GM18868 (cell line): ENCODE data around the gene ADAMTS2.

ENCODE experiments used
- ATAC-seq: cut with Tn5 transposase; IDR thresholded peaks from one replicate; pipeline ENCODE4 v1.9.1; 2021; ENCODE audit warnings: mild to moderate bottlenecking, moderate library complexity; ENCODE audit not compliant: unreplicated experiment

ADAMTS2 gene

DNA sequence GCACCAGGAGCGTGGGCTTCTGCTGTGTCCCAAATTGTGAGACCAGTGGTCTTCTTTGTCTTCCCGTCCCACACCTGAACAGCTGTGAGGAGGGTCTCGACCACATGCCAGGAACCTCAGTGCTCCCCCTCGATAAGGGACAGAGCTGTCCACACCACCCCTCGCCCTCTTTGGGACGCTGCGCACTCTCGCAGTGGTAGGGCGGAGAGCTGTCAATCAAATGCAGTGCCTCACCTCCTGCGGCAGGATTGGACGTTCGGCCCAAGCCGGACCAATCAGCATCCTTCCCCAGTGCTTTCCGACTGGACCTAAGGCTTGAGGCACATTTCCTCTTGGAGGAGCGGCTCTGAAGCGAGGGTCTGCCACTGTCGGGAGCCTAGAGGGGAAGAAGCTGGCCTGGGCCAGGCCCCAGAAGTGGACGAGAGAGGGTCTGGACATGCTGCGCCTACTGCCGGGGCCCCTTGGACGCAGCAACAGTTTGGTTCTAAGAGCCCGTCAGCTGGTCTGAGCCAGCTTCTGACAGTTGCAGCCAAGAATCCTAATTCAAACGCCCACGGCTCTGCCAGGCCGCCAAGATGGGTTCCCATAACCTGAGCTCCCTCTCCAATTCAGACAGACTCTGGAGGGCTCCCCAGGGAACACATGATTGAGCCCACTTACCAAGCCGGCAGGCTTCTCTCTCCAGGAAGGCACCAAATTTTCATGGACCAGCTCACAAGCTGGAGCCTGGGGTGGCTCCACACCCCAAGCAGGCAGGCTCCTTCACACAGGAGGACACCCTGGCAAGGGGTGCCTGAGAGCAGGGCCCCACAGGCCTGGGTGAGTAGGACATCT is 28.1 kb upstream of the ADAMTS2 start:
- no peak for ATAC-seq

DNA sequence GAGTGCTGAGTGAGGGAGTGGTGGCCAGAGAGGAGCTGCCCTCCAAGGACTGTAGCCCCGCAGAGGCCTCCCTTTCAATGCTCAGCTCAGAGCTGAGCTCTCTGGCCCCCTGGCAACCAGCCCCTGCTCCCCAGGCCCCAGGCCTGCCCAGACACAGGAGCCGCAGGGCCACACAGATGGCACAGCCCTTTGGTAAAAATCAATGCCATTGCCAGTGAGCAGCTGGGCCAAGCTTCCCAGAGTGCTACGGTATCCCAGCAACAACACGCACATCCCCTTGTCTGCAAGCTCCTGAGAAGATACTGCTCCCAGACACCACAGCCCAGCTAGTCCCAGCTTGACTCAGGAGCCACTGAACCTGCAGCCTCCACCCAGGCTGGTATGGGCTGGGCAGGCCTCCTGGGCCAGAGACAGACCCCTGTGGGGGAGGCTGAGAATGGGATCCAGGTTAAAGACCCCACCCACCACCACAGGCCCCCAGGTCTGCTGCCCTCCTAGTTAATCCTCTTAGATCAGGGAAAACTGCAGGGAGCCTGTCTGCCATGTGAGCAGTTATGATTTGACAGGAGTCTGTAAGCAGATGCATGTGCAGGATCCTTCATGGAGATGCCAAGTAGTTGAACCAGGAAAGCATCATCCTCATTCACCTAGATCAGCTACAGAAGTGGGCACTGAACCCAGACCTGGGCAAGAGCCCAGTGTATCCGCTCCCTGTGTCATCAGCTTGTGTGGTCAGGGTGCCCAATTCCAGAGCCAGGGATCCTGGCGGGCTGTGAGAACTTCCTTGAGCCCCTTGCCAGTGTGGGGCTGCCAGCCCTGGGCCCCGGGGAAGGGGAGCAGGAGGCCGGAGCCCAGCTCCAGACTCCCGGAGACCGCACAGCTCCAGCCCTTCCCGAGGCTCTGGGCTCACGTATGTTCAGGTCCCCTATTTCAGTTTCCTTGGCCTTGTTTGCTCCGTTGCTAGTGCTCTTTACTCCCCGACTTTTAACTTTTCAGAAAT is 26.7 kb upstream of the ADAMTS2 start:
- no peak for ATAC-seq

DNA sequence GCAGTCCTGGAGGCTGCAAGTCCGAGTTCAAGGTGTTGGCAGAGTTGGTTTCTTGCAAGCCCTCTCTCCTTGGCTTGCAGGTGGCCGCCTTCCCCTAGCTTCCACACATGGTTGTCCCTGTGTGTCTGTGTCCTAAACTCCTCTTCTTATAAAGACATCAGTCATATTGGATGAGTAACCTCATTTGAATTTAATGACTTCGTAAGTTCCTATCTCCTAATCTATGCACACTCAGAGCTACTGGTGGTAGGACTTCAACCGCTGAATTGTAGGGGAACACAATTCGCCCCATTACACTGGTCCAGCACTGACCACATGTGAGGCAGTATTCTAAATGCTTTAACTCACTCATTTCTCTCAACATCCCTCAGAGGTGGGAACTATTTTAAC is 25.9 kb upstream of the ADAMTS2 start:
- ATAC-seq: no peak

DNA sequence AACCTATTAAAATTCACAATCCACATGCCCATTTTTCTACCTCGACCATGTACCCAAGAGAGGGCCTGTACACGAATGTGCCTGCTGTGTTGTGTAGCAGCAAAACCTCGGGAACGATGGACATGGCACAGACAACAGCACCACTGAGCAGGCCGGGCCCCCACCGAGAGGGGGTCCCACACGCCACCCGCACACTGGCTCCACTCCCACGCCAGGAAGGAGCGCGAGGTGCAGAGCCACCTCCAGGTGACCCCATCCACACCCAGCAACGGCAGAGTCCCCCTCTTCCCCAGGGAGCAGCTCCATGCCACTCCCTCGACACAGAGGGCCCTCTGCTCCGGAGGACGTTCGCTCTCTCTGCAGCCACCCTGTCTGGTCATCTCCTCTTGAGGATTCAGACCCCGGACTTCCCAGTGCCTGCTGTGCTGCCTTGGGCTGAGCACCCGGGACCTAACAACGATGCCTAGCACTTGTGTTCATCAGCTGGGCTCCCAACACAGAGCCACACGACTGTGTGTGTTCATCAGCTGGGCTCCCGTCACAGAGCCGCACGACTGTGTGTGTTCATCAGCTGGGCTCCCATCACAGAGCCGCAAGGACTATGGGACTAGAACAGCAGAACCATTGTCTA is 25.3 kb upstream of the ADAMTS2 start:
- no peak for ATAC-seq

DNA sequence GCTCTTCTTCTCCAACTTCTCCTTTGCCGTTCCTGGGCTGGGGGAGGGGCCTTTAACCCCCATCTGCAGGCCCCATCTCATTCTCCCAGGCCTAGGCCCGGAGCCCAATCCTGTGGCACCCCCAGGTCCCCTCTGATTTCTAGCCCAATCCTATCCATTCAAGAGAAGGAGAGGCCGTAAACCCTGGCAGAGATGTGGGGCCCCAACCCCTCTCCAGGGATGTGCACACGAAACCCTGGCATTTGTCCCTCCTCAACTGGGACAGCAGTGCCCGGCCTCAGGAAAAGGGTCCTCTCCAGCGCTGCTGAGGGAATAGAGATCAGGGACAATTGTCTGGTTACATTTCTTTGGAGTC is 24.2 kb upstream of the ADAMTS2 start:
- ATAC-seq: no peak

DNA sequence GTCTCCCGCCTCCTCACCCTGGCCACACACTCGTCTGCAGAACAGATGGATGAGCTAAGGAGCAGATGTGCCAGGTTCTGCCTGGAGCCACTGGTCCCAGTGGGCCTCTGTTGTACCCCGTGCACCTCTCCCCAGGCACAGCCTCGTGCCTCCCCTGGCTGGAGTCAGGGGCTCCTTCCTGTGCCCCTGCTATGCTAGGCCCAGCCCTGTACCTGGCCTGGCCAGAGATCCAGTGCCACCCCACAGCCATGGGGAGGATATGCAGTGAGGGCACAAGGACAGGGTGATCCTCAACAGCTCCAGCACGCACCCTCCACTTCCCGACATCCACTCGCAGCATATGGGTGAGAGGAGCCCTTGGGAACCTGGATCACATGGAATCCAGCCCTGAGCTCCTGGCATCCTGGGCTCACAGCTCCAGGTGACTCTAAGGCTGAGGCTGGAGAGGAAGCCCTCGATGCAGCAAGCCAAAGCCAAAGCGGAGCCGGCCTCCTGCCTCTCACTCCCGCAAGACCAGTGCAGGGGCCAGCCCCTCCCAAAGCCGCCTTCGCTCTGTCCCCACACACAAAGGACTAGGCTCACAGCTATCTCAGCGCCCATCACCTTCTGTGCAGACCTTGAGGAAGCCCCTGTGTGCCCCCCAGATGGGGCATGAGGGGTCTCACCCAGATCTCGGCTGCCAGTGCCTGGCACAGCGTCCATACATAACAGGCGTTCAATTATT is 23.7 kb upstream of the ADAMTS2 start:
- ATAC-seq: no peak

DNA sequence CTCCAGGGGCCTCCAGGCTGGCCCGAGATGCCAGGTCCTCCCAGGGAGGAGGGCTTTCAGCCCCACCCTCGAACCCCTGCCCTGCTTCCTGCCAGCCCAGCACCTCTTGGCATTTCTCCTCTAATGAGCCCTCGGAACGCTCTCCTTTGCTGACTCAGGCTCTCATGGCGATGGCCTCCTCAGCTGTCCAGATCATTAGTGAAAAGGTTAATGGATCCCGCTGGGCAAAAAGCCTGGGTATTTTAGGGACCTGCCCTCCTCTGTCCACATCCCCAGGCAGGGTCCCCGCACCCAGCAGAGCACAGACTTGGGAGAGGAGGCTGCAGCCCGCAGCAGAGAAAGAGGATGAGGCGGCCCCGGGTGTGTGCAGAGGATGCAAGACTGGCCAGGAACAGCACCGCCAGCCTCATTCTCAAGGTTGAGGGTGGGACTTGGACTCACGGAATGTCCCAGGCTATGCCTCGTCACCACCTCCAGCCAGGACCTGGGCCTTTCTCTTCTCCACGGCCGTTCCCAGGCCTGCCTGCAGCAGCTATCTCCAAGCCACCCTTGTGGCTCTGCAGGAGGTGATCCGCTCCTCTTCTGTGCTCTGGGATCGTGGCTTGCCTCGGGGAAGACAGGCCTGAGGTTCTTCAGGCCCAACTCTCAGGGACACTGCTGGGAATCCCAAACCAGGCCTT is 23.0 kb upstream of the ADAMTS2 start:
- no peak for ATAC-seq

DNA sequence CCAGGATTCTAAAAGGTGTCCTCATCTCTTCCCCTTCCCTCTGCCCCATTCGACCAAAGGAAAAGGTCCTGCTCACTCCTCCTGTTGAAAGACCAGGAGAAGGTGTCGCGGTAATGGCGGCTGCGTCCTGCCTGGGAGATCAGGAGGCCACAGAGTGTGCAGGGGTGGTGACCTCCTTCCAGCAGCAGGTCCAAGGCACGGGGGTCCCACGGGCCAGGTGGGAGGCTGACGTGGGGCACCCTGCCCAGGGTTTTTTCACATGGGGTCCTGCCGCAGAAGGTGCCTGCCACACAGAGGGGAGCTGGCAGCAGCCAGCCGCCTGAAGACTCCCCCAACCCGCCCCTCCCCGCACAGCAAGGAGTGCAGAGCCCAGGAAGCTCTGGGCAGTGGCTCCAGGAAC is 22.2 kb upstream of the ADAMTS2 start:
- no peak for ATAC-seq

GRCh38 chr5:179362355-179362754 is 17.1 kb upstream of the ADAMTS2 start:
- ATAC-seq: no peak

GRCh38 chr5:179361037-179361603 is 15.9 kb upstream of the ADAMTS2 start:
- ATAC-seq: no peak

- ATAC-seq: no peak
Observed at GRCh38 chr5:179357031-179357430, 11.8 kb upstream of the ADAMTS2 start.

DNA sequence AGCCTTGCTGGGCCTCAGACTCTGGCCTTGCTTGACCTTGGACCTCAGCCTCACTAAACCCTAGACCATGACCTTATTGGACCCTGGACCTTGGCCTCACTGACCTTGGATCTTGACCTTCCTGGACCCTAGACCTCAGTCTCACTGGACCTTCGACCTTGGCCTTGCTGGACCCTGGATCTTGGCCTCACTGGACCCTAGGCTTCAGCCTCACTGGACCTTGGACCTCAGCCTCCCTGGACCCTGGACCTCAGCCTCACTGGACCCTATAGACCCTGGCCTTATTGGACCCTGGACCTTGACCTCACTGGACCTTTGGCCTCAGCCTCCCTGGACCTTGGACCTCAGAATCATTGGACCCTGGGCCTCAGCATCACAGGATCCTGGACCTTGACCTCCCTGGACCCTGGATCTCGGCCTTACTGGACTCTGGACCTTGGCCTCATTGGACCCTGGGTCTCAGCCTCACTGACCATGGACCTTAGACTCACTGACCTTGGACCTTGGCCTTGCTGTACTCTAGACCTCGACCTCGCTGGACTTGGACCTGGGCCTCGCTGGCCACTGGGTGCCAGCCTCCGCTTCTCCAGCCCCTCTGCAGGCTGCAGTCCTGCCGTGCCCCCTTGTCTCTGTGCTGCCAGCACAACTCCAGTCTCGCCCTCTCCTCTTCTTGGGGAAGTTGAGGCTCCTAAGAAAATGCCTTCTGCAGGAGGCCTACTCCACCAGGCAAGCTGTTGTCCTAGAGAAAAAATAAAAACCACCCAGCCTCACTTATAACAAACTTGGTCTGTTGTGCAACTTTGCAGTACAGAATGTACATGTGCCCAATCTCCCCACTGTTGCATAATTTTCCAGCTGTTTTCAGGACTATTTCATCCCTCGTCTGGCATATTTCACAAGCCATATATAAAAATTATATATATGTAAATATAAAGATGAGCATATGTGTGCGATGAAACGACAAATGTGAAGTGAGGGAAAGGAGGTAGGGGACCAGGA is 11.0 kb upstream of the ADAMTS2 start:
- no peak for ATAC-seq

DNA sequence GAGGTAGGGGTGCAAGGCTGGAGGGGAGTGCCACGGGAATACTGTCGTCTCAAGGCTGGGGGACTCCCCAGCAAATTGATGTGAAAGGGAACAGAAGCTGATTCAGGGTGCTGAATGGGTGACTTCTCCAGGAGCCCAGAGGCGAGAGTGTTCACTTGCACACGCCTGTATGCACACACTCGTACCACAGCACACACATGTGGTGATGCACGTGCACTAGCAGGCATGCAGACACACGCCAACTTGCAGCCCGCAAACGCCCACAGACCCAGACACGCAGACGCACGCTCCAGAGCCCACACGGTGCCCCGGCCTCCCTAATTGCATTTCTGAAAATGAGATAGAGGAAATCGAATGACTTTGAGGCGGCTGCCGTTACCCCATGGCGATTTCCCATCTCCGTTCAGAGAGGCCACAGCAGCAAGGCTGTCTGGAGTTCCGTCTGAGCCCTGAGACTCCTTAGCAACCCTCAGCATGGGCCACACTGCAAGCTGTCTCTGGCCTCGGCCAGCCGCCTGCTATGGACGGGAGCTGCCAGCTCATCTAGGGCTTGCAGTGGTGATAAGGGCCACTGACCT is 9.1 kb upstream of the ADAMTS2 start:
- ATAC-seq: no peak

DNA sequence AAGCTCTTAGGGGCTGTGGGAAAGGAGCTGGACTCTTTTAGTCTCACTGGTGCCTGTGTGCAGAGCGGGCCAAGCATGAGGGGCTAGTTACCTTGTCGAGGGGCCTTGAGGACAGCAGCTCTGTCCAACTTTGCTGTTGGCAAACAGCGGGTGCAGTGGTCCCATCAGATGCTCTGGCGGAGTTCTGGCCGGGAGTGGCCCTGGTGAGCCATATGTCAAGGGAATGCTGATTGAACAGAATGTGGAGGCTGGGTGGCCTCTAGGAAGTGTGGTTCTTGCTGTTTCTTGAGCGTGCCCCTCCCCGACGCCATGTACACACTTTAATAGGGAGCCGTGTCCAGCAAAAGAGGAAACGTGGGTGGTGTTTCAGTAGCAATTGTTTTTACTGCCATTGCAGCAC is 3.6 kb upstream of the ADAMTS2 start:
- no peak for ATAC-seq

- no peak for ATAC-seq
Observed at GRCh38 chr5:179348011-179348530, 2.8 kb upstream of the ADAMTS2 start.

DNA sequence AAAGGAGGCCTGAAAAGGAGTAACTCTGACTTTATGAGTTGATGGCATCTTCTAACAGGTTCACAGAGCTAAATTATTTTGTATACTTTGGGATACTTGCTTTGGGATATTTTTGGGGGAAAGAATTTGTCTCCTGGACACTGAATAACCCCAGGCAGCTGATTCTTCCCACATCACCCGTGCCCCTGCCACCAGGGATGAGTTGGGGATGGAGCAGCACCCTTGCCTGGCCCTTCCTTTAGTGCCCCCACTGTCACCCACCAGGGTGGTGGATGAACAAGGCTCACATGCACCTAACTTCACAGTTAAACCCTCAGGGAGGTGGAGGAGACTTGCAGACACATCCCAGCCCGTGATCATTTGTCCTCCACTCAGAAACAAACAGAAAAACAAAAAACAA is 2.3 kb upstream of the ADAMTS2 start:
- ATAC-seq: no peak

- ATAC-seq: no peak
Observed at GRCh38 chr5:179346875-179347274, 1.6 kb upstream of the ADAMTS2 start.

DNA sequence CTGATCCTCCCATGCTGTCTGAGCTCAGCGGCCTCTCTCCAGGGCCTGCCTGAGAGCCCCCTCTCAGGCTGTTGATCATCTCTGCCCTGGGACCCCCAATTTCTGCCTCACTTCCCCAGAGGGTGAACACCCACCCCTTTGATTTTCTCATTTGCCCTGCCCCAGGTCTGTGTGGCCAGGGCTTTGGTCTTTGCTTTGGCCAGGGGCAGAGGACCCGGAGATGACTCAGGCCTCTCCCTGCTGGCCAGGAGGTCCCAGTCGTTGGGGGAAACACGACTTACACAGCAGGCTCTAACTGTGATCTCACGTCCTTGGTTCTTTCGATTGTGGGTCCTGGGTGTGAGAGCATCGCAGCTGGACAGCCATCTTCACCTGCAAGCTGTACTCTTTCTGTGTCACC is 1.1 kb upstream of the ADAMTS2 start:
- no peak for ATAC-seq
